HG03039 (cell line): Measurements from ENCODE around the gene ACSF3.
"Not testable (repeated sequence)": the region's sequence is repeated elsewhere in the genome, so short reads cannot be mapped to it uniquely, and the experiment has no call there.

Experiments used
- ATAC-seq: cut with Tn5 transposase; IDR thresholded peaks from one replicate; pipeline ENCODE4 v1.9.1; 2021; ENCODE audit warnings: mild to moderate bottlenecking, moderate library complexity; ENCODE audit not compliant: unreplicated experiment

ACSF3 gene

DNA sequence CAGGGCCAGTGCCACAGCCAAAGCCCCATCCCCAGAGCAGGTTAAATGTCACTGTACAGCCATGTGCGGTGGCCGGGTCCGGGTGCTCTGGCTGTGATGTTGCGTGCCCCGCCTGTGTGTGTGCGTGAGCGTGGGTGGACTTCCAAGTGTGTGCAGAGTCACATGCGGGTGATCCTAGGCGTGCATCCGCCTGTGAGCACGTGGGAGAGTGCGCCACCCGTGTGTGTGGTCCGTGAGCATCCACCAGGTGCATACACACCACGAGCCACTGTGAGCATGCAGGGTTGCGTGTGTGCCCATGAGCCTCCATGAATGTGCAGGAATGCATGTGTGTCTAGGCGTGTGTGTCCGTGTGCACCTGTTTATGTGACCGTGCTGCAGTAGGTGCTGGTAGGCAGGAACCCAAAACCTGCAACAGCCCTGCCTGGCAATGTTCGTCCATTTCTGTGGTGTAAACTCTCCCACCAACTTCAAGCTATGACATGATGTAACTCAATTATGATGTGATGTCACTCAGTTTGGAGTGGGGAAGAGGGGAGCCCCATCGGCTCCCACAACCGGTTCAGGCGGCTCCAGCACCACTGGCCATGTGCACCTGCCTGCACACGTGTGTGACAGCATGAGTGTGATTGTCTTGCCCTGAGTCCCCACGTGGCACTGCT, 37.6 kb upstream of the ACSF3 start:
- ATAC-seq = no peak

DNA sequence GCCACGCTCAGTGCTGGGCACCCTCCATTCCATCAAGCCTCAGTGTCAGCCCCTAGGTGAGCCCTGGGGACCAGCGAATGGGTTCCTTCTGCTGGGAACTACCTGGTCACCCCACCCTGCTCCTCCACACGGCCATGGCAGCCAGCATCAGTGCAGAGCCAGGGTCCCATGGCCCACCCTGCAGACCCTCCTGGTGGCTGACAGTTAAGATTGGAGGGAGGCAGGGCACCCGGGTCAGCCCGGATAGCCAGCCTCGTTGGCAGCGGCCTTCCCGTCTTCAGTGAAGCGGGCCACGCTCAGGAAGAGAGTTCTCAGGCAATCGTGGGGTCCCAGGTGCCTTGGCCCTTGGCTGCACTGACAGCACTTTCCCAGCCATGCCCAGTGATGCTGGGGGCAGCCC, 37.1 kb upstream of the ACSF3 start:
- ATAC-seq = no peak

DNA sequence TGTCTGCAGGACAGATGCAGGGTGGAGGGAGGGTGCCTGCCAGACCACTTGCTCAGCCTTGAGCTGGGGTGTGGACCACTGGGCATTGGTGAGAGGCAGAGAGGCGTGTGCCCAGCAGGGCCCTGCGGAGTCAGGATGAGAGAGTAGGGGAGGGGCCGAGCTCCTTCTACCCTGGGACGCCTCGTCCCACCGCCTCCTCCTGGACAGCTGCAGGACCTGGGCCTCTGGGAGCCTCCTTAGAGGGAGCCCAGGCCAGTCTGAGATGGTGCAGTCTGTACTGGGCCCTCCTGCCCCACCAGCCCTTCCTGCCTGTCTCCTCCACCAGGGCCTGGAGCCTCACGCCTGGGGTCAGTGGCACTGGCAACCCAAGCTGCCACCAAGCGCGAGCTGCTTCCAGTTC, 35.9 kb upstream of the ACSF3 start:
- ATAC-seq = no peak

DNA sequence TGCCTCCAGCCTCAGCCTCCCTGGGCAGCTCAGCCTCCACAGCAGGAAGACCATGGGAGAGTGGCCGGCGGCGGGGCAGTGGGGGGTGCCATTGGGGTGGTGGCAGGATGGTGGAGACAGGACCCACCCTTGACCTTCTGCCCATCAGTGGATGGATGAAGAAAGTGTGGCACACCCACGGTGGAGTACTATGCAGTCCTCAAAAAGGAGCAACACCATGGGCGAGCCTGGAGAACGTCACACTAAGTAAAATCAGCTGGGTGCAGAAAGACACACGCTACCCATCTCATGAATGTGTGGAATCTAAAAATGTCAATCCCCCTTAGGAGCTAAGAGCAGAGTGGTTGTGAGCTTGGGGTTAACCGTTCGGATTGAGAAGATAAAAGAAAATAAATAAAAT, 34.8 kb upstream of the ACSF3 start:
- ATAC-seq = no peak

DNA sequence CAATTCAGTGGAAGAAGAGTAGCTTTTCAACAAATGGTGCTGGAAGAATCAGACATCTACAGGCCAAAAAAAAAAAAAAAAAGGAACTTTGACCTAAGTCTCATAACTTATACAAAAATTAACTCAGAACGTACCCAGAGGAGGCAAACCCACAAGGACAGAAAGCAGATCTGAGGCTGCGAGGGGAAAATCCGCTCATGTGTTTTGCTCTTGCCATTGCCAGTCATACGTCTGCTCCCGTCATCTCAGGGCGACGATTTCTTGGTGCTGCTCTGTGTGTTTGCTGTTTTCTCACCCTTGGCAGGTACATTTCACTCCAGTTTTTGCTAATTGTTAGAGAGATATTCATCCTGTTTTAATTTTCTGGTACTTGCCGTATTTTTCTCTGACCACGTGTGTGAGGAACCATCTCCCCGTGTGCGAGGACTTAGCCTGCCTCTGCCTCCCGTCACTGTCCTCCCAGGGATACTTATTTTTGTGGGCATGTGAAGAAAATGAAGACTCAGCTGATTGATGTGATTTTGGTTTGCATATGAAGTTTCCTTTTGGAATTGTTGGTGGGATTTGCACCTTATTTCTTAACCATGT, 33.4 kb upstream of the ACSF3 start:
- no peak for ATAC-seq

DNA sequence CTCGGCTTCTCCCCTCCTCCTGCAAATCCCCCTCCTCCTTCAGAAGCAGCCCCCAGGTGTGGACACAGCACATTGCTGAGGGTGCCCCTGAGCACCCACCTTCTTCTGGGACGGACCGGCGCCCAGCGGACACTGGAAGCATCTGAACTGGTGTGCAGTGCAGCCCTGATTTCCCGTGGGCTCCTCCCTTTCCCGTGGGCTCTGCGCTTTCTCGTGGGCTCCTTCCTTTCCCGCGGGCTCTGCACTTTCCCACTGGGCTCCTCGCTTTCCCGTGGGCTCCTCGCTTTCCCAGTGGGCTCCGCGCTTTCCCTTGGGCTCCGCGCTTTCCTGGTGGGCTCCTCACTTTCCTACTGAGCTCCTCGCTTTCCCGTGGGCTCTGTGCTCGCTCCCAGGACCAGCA, 32.6 kb upstream of the ACSF3 start:
- ATAC-seq = no peak

DNA sequence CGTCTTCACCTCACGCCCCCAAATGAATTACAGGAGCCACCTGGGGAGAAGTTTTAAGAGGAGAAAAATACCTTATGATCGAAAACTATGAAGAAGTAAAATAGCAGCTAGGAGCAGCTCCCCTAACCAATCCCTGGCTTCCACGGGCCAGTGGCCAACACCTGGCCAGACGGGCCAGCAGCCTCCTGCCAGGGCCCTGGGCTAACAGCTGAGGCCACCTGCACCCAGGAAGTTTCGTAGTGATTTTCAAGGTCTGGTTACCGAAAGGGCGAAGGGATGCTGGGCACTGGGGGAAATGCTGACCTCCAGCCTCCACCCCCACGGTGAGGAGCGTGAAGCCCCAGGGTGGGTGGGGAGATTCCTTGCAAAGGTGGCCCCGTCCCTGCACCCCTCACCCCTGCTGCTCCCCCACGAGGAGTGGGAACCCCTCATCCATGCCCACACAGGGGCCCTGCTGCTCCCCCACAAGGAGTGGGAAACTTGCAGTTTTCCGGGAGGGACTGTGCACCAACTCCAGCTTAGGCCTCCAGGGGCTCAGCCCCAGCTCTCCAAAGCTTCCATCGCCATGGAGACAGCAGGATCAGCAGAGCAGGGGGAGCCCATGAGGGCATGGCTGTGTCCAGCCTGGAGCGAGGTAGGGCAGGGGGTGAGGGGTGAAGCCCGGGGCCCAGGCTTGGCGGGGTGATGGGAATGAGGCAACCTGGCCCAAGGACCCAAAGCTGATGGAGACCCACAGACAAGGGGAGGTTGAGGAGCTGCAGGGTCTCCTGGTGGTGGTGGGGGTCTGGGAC, 31.9 kb upstream of the ACSF3 start:
- ATAC-seq = no peak

DNA sequence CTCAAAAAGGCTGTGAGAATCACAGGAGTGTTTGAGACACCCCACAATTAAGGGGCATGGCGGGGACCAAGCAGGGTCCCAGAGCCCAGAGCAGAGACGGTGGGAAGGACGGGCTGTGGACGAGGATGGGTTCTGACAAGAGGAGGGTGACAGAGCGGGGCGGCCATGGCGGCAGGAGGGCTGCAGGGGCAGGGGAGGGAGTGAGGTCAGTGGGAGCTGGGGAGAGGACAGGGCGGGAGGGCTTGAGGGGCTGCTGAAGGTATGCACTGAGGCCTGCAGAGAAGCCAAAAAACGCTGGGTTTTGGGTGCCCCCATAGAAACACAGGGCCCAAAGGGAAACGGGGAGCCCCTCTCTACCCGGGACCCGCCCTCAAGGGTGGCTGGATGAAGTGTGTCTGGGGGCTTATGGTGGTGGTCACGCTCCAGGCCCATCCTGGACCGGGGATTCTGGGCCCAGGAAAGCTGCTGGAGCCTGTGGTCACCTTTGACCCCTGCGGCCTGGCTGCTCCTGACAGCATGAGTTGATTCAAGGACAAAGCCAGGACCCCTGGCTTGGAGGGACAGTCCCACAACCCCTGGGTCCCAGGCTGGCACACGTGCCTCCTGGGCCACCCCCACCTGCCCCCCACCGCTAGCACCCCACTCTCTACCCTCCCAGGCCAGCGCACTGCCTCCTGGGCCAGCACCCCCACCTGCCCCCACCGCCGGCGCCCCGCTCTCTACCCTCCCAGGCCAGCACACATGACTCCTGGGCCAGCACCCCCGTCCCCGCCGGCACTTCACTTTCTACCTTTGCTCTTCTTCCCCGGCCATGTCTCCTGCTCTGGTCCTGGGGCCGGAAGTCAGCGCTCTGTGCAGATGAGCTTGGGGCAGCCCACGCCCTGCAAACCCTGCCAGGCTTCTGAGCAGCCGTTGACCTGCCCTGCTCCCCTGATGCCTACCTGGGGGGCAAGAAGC, 31.0 kb upstream of the ACSF3 start:
- no peak for ATAC-seq

DNA sequence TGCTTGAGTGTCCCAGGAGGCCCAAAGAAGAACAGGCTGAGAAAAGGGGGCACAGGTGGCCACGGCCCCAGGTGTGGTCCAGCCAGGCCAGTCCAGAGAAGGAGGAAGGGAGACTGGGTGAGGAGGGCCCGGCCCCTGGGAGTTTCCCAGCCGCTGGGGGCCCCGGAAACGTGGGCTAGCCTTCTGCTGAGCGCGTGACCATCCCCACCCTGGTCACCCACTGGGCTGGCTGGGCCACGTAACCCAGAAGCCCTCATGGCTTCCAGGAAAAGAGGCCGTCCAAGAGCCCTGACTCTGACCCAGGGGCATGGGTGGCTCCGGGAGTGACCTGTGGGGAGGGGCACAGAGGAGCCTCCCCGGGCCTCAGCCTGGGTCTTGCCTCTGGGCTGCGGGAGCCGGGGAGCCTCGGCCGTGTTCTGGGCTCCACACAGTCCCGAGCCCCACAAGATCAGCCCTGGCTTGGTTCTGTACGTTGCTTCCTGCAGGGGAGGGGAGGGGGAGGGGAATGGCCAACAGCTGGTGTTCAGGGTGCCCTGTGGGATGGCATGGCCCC, 29.8 kb upstream of the ACSF3 start:
- no peak for ATAC-seq

DNA sequence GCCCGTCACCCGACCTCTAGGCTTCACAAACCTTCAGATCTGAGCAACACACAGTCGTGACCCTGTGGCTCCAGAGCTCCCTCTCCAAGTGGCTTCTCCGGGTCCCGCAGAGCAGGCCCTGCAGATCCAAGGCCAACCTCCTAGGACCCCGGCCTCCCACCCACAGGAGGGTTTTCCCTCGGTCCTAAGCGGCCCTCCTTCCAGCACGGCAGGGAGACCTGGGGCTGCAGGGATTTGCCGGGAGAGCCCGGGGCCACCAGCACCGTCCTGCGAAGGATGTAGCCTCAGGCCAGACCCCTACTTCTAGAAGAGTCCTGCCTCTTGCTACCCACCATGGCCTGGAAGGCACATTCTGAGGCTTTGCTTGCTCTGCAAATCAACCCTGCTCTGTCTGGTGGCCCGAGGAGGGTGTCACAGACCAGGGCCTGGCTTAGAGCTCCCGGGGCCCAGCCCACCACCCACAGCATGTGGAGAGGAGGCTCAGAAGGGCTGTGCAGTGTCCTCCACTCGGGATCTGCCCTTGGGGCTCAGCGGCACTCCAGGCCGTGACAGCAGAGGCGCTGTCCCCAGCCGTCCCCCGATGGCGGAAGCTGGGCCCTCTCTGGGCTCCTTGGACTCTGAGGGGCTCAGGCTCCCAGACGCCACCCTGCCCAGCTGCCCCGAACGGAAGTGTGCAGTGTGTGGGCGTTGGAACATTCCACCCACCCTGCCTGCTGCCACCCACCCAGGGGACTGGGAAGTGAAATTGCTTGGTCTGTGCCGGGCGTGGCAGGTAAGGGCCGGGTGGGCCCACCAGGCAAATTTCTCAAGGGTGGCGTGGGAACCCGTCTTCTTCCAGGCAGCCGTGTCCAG, 28.8 kb upstream of the ACSF3 start:
- no peak for ATAC-seq

DNA sequence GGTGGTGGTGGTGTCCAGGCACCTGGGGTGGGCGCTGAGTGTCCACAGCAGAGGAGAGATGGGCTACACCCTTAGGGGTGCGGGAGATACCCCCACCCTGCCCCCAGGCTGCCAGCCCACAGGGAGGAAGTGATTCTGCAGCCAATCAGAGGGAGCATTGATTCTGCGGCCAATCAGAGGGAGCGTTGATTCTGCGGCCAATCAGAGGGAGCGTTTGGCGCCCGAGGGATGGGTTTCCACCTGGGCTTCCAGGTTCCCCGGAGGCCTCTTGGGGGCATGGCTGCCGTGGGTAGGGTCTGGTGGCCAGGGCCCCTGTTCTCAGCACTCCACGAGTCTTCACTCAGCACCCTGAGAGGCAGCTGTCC, 28.2 kb upstream of the ACSF3 start:
- no peak for ATAC-seq

DNA sequence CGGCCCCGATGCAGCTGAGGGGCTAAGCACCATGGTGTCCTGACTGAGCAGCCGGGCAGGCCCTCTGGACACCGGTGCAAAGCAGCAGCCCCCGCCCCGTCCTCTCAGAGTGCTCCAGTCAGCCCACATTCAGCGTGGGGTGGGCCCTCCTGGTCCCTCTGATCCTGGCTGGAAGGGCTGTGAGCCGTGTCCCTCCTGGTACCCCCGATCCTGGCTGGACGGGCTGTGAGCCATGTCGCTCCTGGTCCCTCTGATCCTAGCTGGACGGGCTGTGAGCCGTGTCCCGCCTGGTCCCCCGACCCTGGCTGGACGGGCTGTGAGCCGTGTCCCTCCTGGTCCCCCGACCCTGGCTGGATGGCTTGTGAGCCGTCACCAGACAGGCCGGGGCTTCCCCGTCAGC, 26.9 kb upstream of the ACSF3 start:
- no peak for ATAC-seq

DNA sequence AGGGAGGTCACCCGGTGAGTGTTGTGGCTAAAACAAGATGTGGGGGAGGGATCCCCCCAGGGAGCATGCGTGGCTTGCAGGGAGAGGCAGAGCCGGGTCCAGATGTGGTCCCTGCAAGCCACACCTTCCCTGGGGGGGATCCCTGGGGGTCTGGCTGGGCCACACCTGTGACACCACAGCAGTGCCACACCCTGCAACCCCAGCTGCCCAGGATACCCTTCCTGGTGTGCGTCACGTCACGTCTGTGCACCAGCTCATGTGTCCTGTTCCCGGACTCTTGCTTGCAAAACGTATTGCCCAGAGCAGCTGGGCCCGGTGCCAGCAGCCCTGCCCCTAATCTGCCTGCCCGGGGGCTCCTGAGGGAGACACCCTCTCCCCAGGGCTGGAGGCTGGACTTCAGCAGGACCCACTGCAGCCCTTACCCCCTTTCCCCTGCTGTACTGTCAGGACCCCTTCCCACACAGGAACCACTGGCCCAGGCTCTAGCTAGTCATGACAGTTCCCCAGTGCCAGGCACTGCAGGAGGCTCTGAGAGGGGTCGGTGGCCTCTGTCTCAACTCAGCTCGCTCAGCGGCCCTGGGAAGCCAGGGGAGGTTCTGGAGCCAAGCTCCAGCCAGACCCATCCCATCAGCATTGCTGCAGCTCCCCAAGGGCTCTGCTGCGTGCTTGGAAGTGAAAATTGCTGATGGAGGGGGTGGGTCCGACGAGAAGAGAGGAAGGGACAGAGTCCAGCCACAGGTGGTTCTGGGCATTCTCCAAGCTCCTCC, 25.8 kb upstream of the ACSF3 start:
- ATAC-seq = no peak

DNA sequence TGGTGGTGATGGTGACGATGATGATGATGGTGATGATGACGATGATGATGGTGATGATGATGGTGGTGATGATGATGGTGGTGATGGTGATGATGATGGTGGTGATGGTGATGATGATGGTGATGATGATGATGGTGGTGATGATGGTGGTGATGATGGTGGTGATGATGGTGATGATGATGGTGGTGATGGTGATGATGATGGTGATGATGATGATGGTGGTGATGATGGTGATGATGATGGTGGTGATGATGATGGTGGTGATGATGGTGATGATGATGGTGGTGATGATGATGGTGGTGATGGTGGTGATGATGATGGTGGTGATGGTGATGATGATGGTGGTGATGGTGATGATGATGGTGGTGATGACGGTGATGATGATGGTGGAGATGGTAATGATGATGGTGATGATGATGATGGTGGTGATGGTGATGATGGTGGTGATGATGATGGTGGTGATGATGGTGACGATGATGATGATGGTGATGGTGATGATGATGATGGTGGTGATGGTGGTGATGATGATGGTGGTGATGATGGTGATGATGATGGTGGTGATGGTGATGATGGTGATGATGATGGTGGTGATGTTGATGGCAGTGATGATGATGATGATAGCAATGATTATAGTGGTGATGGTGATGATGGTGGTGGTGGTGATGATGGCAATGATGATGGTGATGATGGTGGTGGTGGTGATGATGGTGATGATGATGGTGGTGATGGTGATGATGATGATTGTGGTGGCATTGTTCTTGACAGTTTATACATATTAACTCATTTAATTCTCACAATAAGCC, 24.6 kb upstream of the ACSF3 start:
- not testable (repeated sequence) for ATAC-seq

DNA sequence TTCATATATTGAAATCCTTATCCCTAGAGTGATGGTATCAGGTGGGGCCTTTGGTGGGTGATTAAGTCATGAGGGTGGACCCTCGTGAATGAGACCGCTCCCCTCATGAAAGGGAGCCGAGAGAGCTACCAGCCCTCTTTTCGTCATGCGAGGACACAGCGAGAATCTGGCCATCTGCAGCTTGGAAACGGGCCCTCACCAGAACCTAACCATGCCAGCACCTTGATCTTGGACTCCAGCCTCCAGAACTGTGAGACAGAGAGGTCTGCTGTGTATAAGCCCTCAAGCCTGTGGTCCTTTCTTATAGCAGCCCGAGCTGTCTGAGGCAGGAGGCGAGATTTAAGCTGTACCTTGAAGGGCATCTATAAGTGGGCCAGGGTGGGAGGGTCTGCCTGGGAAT, 23.7 kb upstream of the ACSF3 start:
- no peak for ATAC-seq

DNA sequence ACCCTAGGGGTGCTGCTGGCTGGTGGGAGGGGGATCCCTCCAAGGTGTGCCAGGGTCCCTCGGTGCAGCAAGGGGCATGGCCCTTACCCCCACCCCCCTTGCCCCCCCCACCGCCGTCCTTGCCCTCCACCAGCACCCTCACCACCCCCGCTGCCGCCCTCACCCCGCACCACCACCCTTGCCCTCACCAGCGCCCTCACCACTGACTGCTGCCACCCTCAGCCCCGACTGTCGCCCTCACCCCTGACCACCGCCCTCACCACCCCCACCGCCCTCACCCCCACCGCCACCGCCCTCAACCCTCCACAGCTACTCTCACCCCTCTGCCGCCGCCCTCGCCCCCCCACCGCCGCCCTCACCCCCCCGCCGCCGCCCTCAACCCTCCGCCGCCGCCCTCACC, 23.1 kb upstream of the ACSF3 start:
- no peak for ATAC-seq

DNA sequence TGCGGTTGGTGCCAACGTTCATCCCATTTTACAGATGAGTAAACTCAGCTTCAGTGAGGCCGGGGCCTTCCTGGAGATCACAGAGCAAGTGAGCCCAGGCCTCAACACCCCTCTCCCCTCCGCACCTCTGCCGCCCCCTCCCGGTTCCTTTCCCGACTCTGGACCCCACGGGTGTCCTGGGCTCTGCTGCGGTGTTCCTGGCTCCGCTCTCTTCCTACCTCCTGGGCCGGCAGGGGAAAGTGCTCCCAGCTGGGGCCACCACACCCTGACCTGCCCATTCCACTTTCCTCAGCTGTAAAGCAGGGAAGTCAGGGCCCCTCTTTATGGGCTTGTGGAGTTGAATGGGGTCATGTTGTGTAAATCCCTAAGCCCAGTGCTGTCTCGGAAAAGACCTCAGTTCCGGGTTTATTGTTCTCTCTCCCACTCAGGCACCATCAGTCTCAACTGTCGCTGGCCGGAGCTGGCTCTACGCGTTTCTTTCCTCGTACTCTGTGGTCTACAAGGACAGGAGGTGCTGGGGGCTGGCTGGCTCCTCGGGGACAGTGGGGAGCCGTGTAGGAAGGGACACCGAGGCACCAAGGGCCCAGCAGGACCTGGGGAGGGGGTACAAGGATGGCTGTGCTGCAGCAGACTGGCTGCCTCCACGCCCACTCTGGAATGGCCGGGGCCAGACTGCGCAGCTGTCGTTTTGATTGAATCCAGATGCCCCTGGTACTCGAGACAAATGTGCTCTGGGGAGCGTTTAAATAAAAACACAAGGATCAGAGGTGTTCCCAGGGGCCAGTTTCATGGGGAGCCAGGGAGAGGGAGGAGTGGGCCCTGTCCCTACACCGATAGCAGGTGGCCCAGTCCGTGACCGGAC, 21.7 kb upstream of the ACSF3 start:
- ATAC-seq = no peak
